ENCODE data around the gene ARID4B. TPM values are rescaled to one million over a fixed set of nuclear protein-coding genes. Genes with fewer than 3 reads are reported as not detected.

ARID4B gene
- total and polyA plus RNA-seq, 9 donors: 19.6 to 52.0 (median 40.6) TPM

- Histone ChIP-seq H3K27ac (no peak overlapping the region), H3K9me3 (no peaks in the 10 kb centered on the region), H3K4me3 (no peak overlapping the region), H3K4me1 (ENCODE audit: insufficient read depth) (peaks cover 12% of the 10 kb centered on the region), H3K27me3 (no peaks in the 10 kb centered on the region), H3K36me3 (no peaks in the 10 kb centered on the region)
- intact Hi-C loops (cut with DNase I): no loop called here
- TF ChIP-seq EP300 (IDR thresholded peaks at IDR 0.05) (no peak), POLR2A (IDR thresholded peaks at IDR 0.05) (no peak), CTCF (IDR thresholded peaks at IDR 0.05) (no peak)
- DNase-seq: no peak
- 81 to 87% (median 86%) methylated on average over 7 of the region's 7 CpGs for WGBS, 3 donors
These were observed 20.5 kb downstream of the ARID4B start for GRCh38 chr1:235307158-235308124.

- no peak for TF ChIP-seq POLR2A (IDR thresholded peaks at IDR 0.05)
- TF ChIP-seq CTCF (IDR thresholded peaks at IDR 0.05): no peak
- no peak for TF ChIP-seq EP300 (IDR thresholded peaks at IDR 0.05)
- intact Hi-C loops (cut with DNase I): no loop called here
- no peak for DNase-seq
- no peak overlapping the region for H3K27ac ChIP-seq
- H3K36me3 ChIP-seq: no peaks in the 10 kb centered on the region
- H3K4me1 ChIP-seq (ENCODE audit: insufficient read depth): peaks cover 9% of the 10 kb centered on the region
- H3K9me3 ChIP-seq: no peaks in the 10 kb centered on the region
- no peak overlapping the region for H3K4me3 ChIP-seq
- H3K27me3 ChIP-seq: no peaks in the 10 kb centered on the region
- 14 to 20% (median 16%) methylated on average over 6 of the region's 6 CpGs for WGBS, 3 donors
These were observed 23.2 kb downstream of the ARID4B start for GRCh38 chr1:235304549-235305451.

GRCh38 chr1:235302143-235302542, 25.8 kb downstream of the ARID4B start:
- intact Hi-C loops (cut with DNase I): no loop called here
- Histone ChIP-seq H3K4me3 (no peak overlapping the region), H3K27me3 (no peaks in the 10 kb centered on the region), H3K27ac (no peak overlapping the region), H3K4me1 (ENCODE audit: insufficient read depth) (peaks cover 10% of the 10 kb centered on the region), H3K9me3 (no peaks in the 10 kb centered on the region), H3K36me3 (no peaks in the 10 kb centered on the region)
- DNase-seq: no peak
- TF ChIP-seq CTCF (IDR thresholded peaks at IDR 0.05) (no peak), POLR2A (IDR thresholded peaks at IDR 0.05) (no peak), EP300 (IDR thresholded peaks at IDR 0.05) (no peak)
- WGBS, 3 donors: 83 to 90% (median 88%) methylated on average over 1 of the region's 1 CpG

- TF ChIP-seq CTCF (IDR thresholded peaks at IDR 0.05) (no peak), POLR2A (IDR thresholded peaks at IDR 0.05) (no peak), EP300 (IDR thresholded peaks at IDR 0.05) (no peak)
- Histone ChIP-seq H3K4me1 (ENCODE audit: insufficient read depth) (peaks cover 4% of the 10 kb centered on the region), H3K27ac (no peak overlapping the region), H3K27me3 (no peaks in the 10 kb centered on the region), H3K36me3 (no peaks in the 10 kb centered on the region), H3K9me3 (no peaks in the 10 kb centered on the region), H3K4me3 (no peak overlapping the region)
- no peak for DNase-seq
- 79 to 84% (median 79%) methylated on average over 10 of the region's 10 CpGs for WGBS, 3 donors
- intact Hi-C loops (cut with DNase I): no loop called here
These were observed 28.7 kb downstream of the ARID4B start for GRCh38 chr1:235299169-235299858.
